Measurements from ENCODE around the gene AFG3L2.

Gene AFG3L2

GRCh38 chr18:12317664-12318333 lies 59.2 kb downstream of the AFG3L2 start:
- no peaks in the 10 kb centered on the region for H3K4me1 Mint-ChIP-seq (ENCODE audit: low read depth)
- no peak overlapping the region for H3K27ac Mint-ChIP-seq
- H3K36me3 Mint-ChIP-seq (ENCODE audit: low read depth), result peaks cover 17% of the 10 kb centered on the region

GRCh38 chr18:12315911-12316310 lies 61.1 kb downstream of the AFG3L2 start:
- no peak overlapping the region for H3K4me3 Mint-ChIP-seq
- H3K4me1 Mint-ChIP-seq (ENCODE audit: low read depth), result no peaks in the 10 kb centered on the region
- peaks cover 14% of the 10 kb centered on the region for H3K9me3 Mint-ChIP-seq
- no peak for DNase-seq (ENCODE audit: low spot score)
- no peak overlapping the region for H3K27ac Mint-ChIP-seq
- H3K36me3 Mint-ChIP-seq (ENCODE audit: low read depth), result peaks cover 23% of the 10 kb centered on the region
- no peaks in the 10 kb centered on the region for H3K27me3 Mint-ChIP-seq (ENCODE audit: low read depth)

More at GRCh38 chr18:12317664-12318333, 59.2 kb downstream of the AFG3L2 start:
- no peak overlapping the region for H3K4me3 Mint-ChIP-seq
- DNase-seq (ENCODE audit: low spot score), result no peak
- H3K9me3 Mint-ChIP-seq, result peaks cover 7% of the 10 kb centered on the region
- H3K27me3 Mint-ChIP-seq (ENCODE audit: low read depth), result no peaks in the 10 kb centered on the region

- Mint-ChIP-seq H3K4me1 (ENCODE audit: low read depth) (no peaks in the 10 kb centered on the region), H3K36me3 (ENCODE audit: low read depth) (peaks cover 25% of the 10 kb centered on the region), H3K27ac (no peak overlapping the region), H3K4me3 (no peak overlapping the region), H3K27me3 (ENCODE audit: low read depth) (peaks cover 2% of the 10 kb centered on the region), H3K9me3 (peaks cover 16% of the 10 kb centered on the region)
- no peak for DNase-seq (ENCODE audit: low spot score)
These were observed 61.5 kb downstream of the AFG3L2 start for GRCh38 chr18:12315490-12315889.

GRCh38 chr18:12314591-12315305 lies 62.3 kb downstream of the AFG3L2 start:
- no peak overlapping the region for H3K27ac Mint-ChIP-seq
- no peak overlapping the region for H3K4me3 Mint-ChIP-seq
- DNase-seq (ENCODE audit: low spot score), result no peak

GRCh38 chr18:12313530-12314245 lies 63.3 kb downstream of the AFG3L2 start:
- Mint-ChIP-seq H3K27me3 (ENCODE audit: low read depth) (peaks cover 7% of the 10 kb centered on the region), H3K4me3 (no peak overlapping the region), H3K27ac (no peak overlapping the region), H3K36me3 (ENCODE audit: low read depth) (peaks cover 31% of the 10 kb centered on the region), H3K4me1 (ENCODE audit: low read depth) (peaks cover 6% of the 10 kb centered on the region), H3K9me3 (peaks cover 17% of the 10 kb centered on the region)
- no peak for DNase-seq (ENCODE audit: low spot score)

More at GRCh38 chr18:12314591-12315305, 62.3 kb downstream of the AFG3L2 start:
- peaks cover 17% of the 10 kb centered on the region for H3K9me3 Mint-ChIP-seq
- H3K27me3 Mint-ChIP-seq (ENCODE audit: low read depth), result peaks cover 3% of the 10 kb centered on the region
- peaks cover 2% of the 10 kb centered on the region for H3K4me1 Mint-ChIP-seq (ENCODE audit: low read depth)
- H3K36me3 Mint-ChIP-seq (ENCODE audit: low read depth), result peaks cover 27% of the 10 kb centered on the region

- Mint-ChIP-seq H3K27me3 (ENCODE audit: low read depth) (peaks cover 7% of the 10 kb centered on the region), H3K27ac (no peak overlapping the region), H3K36me3 (ENCODE audit: low read depth) (peaks cover 31% of the 10 kb centered on the region), H3K9me3 (peaks cover 17% of the 10 kb centered on the region), H3K4me1 (ENCODE audit: low read depth) (peaks cover 6% of the 10 kb centered on the region), H3K4me3 (no peak overlapping the region)
- DNase-seq (ENCODE audit: low spot score), result no peak
These were observed 64.1 kb downstream of the AFG3L2 start for GRCh38 chr18:12312976-12313375.

GRCh38 chr18:12310762-12311161 lies 66.3 kb downstream of the AFG3L2 start:
- Mint-ChIP-seq H3K36me3 (ENCODE audit: low read depth) (peaks cover 29% of the 10 kb centered on the region), H3K4me3 (no peak overlapping the region), H3K9me3 (peaks cover 17% of the 10 kb centered on the region), H3K4me1 (ENCODE audit: low read depth) (peaks cover 12% of the 10 kb centered on the region), H3K27ac (no peak overlapping the region), H3K27me3 (ENCODE audit: low read depth) (peaks cover 26% of the 10 kb centered on the region)
- DNase-seq (ENCODE audit: low spot score), result no peak

GRCh38 chr18:12309683-12310198 lies 67.3 kb downstream of the AFG3L2 start:
- Mint-ChIP-seq H3K27me3 (ENCODE audit: low read depth) (peaks cover 30% of the 10 kb centered on the region), H3K9me3 (peaks cover 17% of the 10 kb centered on the region), H3K4me1 (ENCODE audit: low read depth) (peaks cover 12% of the 10 kb centered on the region), H3K36me3 (ENCODE audit: low read depth) (peaks cover 29% of the 10 kb centered on the region), H3K4me3 (peak overlapping the region; percentile 74), H3K27ac (no peak overlapping the region)
- DNase-seq (ENCODE audit: low spot score), result no peak

- Mint-ChIP-seq H3K27me3 (ENCODE audit: low read depth) (peaks cover 37% of the 10 kb centered on the region), H3K36me3 (ENCODE audit: low read depth) (peaks cover 29% of the 10 kb centered on the region), H3K9me3 (peaks cover 16% of the 10 kb centered on the region), H3K27ac (no peak overlapping the region), H3K4me1 (ENCODE audit: low read depth) (peaks cover 12% of the 10 kb centered on the region), H3K4me3 (peak overlapping the region; percentile 74)
- peak; percentile 56 for DNase-seq (ENCODE audit: low spot score)
These were observed 68.5 kb downstream of the AFG3L2 start for GRCh38 chr18:12308386-12309100.

GRCh38 chr18:12307701-12308385 lies 69.2 kb downstream of the AFG3L2 start, which contains the start of gene TUBB6:
Gene TUBB6 (plus strand): TSS chr18:12308241. CDS start chr18:12308293, 52 bp downstream.
- Mint-ChIP-seq H3K4me1 (ENCODE audit: low read depth) (peaks cover 12% of the 10 kb centered on the region), H3K4me3 (peak within 1 kb of the TSS; percentile 85), H3K36me3 (ENCODE audit: low read depth) (peaks cover 22% of the 10 kb centered on the region), H3K27me3 (ENCODE audit: low read depth) (peaks cover 37% of the 10 kb centered on the region), H3K27ac (peak within 1 kb of the TSS; percentile 57), H3K9me3 (peaks cover 10% of the 10 kb centered on the region)
- peak; percentile 78 for DNase-seq (ENCODE audit: low spot score)

- Mint-ChIP-seq H3K27me3 (ENCODE audit: low read depth) (peaks cover 37% of the 10 kb centered on the region), H3K9me3 (peaks cover 10% of the 10 kb centered on the region)
These were observed 70.0 kb downstream of the AFG3L2 start for GRCh38 chr18:12306752-12307700.

GRCh38 chr18:12305930-12306629 lies 70.9 kb downstream of the AFG3L2 start:
- Mint-ChIP-seq H3K4me1 (ENCODE audit: low read depth) (peaks cover 12% of the 10 kb centered on the region), H3K4me3 (no peak overlapping the region), H3K27me3 (ENCODE audit: low read depth) (peaks cover 40% of the 10 kb centered on the region), H3K27ac (no peak overlapping the region), H3K36me3 (ENCODE audit: low read depth) (peaks cover 11% of the 10 kb centered on the region), H3K9me3 (peaks cover 3% of the 10 kb centered on the region)
- DNase-seq (ENCODE audit: low spot score), result no peak

More at GRCh38 chr18:12306752-12307700, 70.0 kb downstream of the AFG3L2 start:
- H3K4me3 Mint-ChIP-seq, result peak overlapping the region; percentile 85
- no peak for DNase-seq (ENCODE audit: low spot score)
- peak overlapping the region; percentile 57 for H3K27ac Mint-ChIP-seq
- peaks cover 18% of the 10 kb centered on the region for H3K36me3 Mint-ChIP-seq (ENCODE audit: low read depth)
- peaks cover 12% of the 10 kb centered on the region for H3K4me1 Mint-ChIP-seq (ENCODE audit: low read depth)
